Measurements from ENCODE around the gene CALML6. TPM values are rescaled to one million over a fixed set of nuclear protein-coding genes. Genes with fewer than 3 reads are reported as not detected.

CALML6 gene
- total RNA-seq, 1 experiment from 2014 or later = 1.7 TPM

GRCh38 chr1:1963570-1963969, 48.5 kb downstream of the CALML6 start:
- Histone ChIP-seq H3K14ac (ENCODE audit: insufficient read depth, low read length) (no peak overlapping the region), H3K27ac (ENCODE audit: insufficient read length, low read depth, low read length) (no peak overlapping the region), H2AK5ac (ENCODE audit: insufficient read length, low read length) (no peak overlapping the region), H3K79me1 (ENCODE audit: insufficient read depth, low read depth, low read length, poor library complexity, severe bottlenecking) (no peaks in the 10 kb centered on the region), H3K27me3 (ENCODE audit: insufficient read depth, low read length) (no peaks in the 10 kb centered on the region), H3K18ac (ENCODE audit: insufficient read length, low read depth, low read length) (no peak overlapping the region), H2BK20ac (ENCODE audit: low read depth, low read length, poor library complexity, severe bottlenecking) (no peak overlapping the region), H3K56ac (ENCODE audit: insufficient read length, low read depth, low read length) (no peak overlapping the region), H2BK15ac (ENCODE audit: low read depth, low read length) (no peak overlapping the region), H4K91ac (ENCODE audit: insufficient read length, low read depth, low read length) (no peak overlapping the region), H3K4ac (ENCODE audit: low read depth, low read length) (no peak overlapping the region), H3K9ac (ENCODE audit: extremely low read depth, insufficient read length, low read length) (no peak overlapping the region), H2BK5ac (ENCODE audit: insufficient read length, low read length) (no peak overlapping the region), H2BK120ac (ENCODE audit: low read depth, low read length, poor library complexity, severe bottlenecking) (no peak overlapping the region), H4K20me1 (ENCODE audit: control insufficient read depth, insufficient read depth, insufficient read length) (no peaks in the 10 kb centered on the region), H3K79me2 (ENCODE audit: insufficient read depth, low read length) (no peaks in the 10 kb centered on the region), H3T11ph (ENCODE audit: low read length) (no peak overlapping the region), H3K9me3 (ENCODE audit: control insufficient read depth, low read depth, low read length) (no peaks in the 10 kb centered on the region), H4K5ac (ENCODE audit: insufficient read length, low read depth, low read length) (no peak overlapping the region), H3K4me2 (ENCODE audit: insufficient read depth, insufficient read length, low read length) (no peak overlapping the region), H3K23ac (ENCODE audit: insufficient read length, low read depth, low read length) (no peak overlapping the region), H2AFZ (ENCODE audit: low read length) (no peak overlapping the region), H2BK12ac (ENCODE audit: insufficient read length, low read depth, low read length) (no peak overlapping the region), H4K8ac (replicated peaks; ENCODE audit: insufficient read length, low read depth, low read length) (no peak overlapping the region), H3K23me2 (ENCODE audit: insufficient read length, low read depth, low read length, poor library complexity, severe bottlenecking) (no peaks in the 10 kb centered on the region), H3K4me1 (ENCODE audit: insufficient read depth, low read length) (no peaks in the 10 kb centered on the region; the same call in 1 of the 2 replicates)
- H3K27ac Mint-ChIP-seq = no peak overlapping the region
- no peaks in the 10 kb centered on the region; a peak in 1 of 5 replicates for H3K9me3 Mint-ChIP-seq
- no peaks in the 10 kb centered on the region for H3K36me3 Mint-ChIP-seq (ENCODE audit: insufficient read depth in 1 of 3, low read depth in 3 of 3)
- H3K4me3 Mint-ChIP-seq = no peak overlapping the region
- no peak for DNase-seq
- WGBS (ENCODE audit: extremely low coverage, insufficient read length, low lambda C conversion rate) = no CpG with 5 or more reads among the region's 17 CpGs
- H3K27me3 Mint-ChIP-seq (ENCODE audit: low read depth) = peaks cover 4% of the 10 kb centered on the region
- H3K4me1 Mint-ChIP-seq = peaks cover 20 to 26% of the 10 kb centered on the region in 2 experiments
- no peak for TF ChIP-seq CTCF (conservative IDR thresholded peaks at IDR 0.05)

All from H9 (cell line).